WERI-Rb-1 (cell line): ENCODE data around the gene ALDH4A1.
A peak's percentile ranks its signal among the peaks of the same experiment; 100 is the strongest.

Experiments
- DNase-seq: peaks from one replicate; pipeline ENCODE4 v3.0.0-alpha.2; 2020
- H3K27ac ChIP-seq: fragments of 250-450 bp; sonication (Bioruptor Pico); 2 replicates; pipeline ENCODE4 v1.5.1; 2020; ENCODE audit warnings: mild to moderate bottlenecking, moderate library complexity
- H3K27me3 ChIP-seq: fragments of 250-450 bp; sonication (Bioruptor Pico); 2 replicates; pipeline ENCODE4 v1.5.1; 2021; ENCODE audit warnings: mild to moderate bottlenecking, low read depth, moderate library complexity; ENCODE audit not compliant: insufficient read depth, severe bottlenecking
- H3K36me3 ChIP-seq: fragments of 250-450 bp; sonication (Bioruptor Pico); 2 replicates; pipeline ENCODE4 v1.5.1; 2020; ENCODE audit warnings: mild to moderate bottlenecking, moderate library complexity
- H3K4me3 ChIP-seq: 2 replicates; pipeline ENCODE4 v1.5.1; 2011; ENCODE audit warnings: low read depth, mild to moderate bottlenecking, control low read depth, low read length
- H3K9me3 ChIP-seq: fragments of 250-450 bp; sonication (Bioruptor Pico); 2 replicates; pipeline ENCODE4 v1.5.1; 2021; ENCODE audit warnings: mild to moderate bottlenecking, moderate library complexity; ENCODE audit not compliant: severe bottlenecking
- TF ChIP-seq, protein P1 (sequence below): IDR thresholded peaks from 2 replicates; pipeline ENCODE4 v1.5.1; 2011; ENCODE audit warnings: low read depth, mild to moderate bottlenecking, control low read depth, inconsistent platforms, low read length

Gene ALDH4A1

DNA sequence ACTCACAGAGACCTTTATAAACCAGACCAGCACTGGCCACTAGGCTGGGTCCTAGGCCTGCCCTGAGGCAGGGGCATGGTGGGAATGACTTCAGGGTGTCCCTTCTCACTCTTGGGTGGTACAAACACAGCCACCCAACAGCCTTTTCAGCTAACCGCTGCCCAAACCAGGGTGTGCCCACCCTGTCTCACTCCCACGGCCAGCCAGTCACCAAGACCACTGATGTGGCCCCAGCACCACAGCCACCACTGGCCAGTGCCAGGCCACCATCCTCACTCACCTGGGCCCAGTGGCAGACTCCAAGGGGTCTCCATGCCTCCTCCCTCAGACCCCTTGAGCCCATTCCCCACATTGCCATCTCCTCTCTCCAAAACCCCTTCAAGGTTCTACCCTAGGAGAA, 70.7 kb downstream of the ALDH4A1 start:
- TF ChIP-seq, protein P1, sequence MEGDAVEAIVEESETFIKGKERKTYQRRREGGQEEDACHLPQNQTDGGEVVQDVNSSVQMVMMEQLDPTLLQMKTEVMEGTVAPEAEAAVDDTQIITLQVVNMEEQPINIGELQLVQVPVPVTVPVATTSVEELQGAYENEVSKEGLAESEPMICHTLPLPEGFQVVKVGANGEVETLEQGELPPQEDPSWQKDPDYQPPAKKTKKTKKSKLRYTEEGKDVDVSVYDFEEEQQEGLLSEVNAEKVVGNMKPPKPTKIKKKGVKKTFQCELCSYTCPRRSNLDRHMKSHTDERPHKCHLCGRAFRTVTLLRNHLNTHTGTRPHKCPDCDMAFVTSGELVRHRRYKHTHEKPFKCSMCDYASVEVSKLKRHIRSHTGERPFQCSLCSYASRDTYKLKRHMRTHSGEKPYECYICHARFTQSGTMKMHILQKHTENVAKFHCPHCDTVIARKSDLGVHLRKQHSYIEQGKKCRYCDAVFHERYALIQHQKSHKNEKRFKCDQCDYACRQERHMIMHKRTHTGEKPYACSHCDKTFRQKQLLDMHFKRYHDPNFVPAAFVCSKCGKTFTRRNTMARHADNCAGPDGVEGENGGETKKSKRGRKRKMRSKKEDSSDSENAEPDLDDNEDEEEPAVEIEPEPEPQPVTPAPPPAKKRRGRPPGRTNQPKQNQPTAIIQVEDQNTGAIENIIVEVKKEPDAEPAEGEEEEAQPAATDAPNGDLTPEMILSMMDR = no peak
- DNase-seq = no peak
- Histone ChIP-seq H3K36me3 (no peaks in the 10 kb centered on the region), H3K27me3 (peaks cover 5% of the 10 kb centered on the region), H3K9me3 (peaks cover 13% of the 10 kb centered on the region), H3K4me3 (no peak overlapping the region), H3K27ac (no peak overlapping the region)

DNA sequence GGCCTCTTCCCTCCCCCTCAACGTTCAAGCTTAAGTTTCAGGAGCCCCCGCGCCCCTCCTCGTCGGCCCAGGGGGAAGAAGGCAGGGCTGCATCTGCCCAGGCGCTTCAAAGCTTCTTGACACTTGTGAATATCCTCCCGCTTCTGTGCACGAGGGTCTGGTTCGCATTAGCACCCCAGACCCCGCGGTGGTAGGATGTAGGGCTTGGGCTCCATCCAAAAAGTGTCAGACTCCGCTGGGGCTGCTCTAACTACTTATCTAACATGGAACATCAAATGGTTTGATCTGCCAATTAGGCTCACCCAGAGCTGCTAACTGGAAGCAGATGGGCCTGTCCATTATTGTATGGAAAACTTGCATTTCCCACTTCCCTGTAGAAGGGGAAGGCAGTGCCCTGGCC, 71.8 kb downstream of the ALDH4A1 start:
- DNase-seq = no peak
- TF ChIP-seq, protein P1 = no peak

DNA sequence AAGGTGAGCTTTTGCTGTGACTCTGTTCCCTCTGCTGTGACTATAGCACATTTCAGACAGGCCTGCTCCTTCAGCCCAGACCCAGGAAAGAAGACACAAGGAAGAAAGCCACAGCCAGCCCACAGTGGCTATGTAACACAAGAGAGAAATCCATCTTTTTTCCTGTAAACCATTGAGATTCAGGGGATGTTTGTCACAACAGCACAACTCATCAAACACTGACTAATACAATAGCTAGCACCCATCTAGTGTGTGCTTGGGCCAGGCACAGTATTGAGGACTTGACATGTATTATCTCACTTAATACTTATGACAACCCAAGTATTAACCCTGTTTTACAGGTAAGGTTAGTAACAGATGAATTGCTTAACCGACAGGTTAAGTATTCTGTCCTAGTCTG, 72.7 kb downstream of the ALDH4A1 start:
- TF ChIP-seq, protein P1 = no peak
- H3K9me3 ChIP-seq = peaks cover 13% of the 10 kb centered on the region

More for the DNA sequence above, 71.8 kb downstream of the ALDH4A1 start:
- H3K9me3 ChIP-seq = peaks cover 13% of the 10 kb centered on the region
- peaks cover 5% of the 10 kb centered on the region for H3K27me3 ChIP-seq
- no peaks in the 10 kb centered on the region for H3K36me3 ChIP-seq
- no peak overlapping the region for H3K27ac ChIP-seq
- H3K4me3 ChIP-seq = no peak overlapping the region

DNA sequence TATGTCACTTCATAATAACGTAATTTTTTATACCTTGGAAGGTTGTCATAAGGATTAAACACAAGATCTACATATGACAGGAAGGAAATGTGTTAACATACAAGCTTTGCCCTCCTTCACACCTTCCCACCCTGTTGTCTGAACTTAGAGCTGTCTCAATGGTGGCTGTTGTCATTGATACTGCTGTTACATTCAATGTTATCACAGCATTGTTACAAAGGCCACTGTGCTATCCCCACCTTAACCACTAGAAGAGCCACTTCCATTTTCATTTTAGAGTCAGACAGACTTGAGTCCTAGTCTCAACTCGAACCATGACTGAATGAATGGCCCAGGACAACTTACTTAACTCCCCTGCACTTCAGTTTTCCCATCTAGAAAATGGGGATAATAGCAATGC, 74.1 kb downstream of the ALDH4A1 start:
- DNase-seq = no peak
- no peaks in the 10 kb centered on the region for H3K36me3 ChIP-seq
- no peak overlapping the region for H3K27ac ChIP-seq
- TF ChIP-seq, protein P1 = 0 out of 2 replicates have a peak, but pooled peaks have one; percentile 1
- peaks cover 13% of the 10 kb centered on the region for H3K9me3 ChIP-seq
- H3K4me3 ChIP-seq = no peak overlapping the region
- H3K27me3 ChIP-seq = no peaks in the 10 kb centered on the region

More for the DNA sequence above, 72.7 kb downstream of the ALDH4A1 start:
- no peak for DNase-seq
- no peak overlapping the region for H3K27ac ChIP-seq
- H3K4me3 ChIP-seq = no peak overlapping the region
- no peaks in the 10 kb centered on the region for H3K36me3 ChIP-seq
- peaks cover 2% of the 10 kb centered on the region for H3K27me3 ChIP-seq

DNA sequence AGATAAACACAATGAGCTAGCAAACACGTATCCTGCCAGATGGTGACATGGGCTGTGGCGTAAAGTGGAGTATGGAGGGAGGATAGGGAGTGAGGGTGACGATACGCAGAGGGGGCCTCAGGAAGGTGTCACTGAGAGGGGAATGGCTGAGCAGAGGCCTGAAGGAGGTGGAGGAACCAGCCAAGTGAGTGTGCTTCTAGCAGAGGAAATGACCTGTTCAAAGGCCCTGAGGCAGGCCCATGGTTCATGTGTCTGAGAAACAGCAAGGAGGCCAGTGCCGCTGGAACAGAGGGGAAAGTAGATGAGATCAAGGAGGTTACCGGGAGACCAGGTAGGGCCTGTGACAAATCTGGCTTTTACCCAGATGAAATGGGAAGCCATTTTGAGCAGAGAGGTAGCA, 78.9 kb downstream of the ALDH4A1 start:
- Histone ChIP-seq H3K9me3 (peaks cover 8% of the 10 kb centered on the region), H3K36me3 (no peaks in the 10 kb centered on the region), H3K27ac (no peak overlapping the region), H3K4me3 (no peak overlapping the region), H3K27me3 (no peaks in the 10 kb centered on the region)
- no peak for DNase-seq
- TF ChIP-seq, protein P1 = peak; percentile 6; the same call in 1 of the 2 replicates
